Subcutaneous adipose tissue (tissue), 4 donors: ENCODE results near the gene AFF3. TPM values are rescaled to one million over a fixed set of nuclear protein-coding genes. Genes with fewer than 3 reads are reported as not detected.

Experiments used
- CTCF ChIP-seq: fragments of 450-650 bp; IDR thresholded peaks from one replicate; pipeline ENCODE4 v1.5.1; 2016; ENCODE audit warnings: low read depth, mild to moderate bottlenecking, control low read depth, antibody characterized with exemption, moderate library complexity
- total RNA-seq, 4 donors: library from RNA; depleted of rRNA; stranded (reverse); fragments of >200 nt; gene quantifications; one replicate each; pipeline ENCODE4 v1.1.0, GENCODE V29; 2016

AFF3 gene
- total RNA-seq, 4 donors from 2014 or later, result 2.5 to 6.2 (median 5.6) TPM

DNA sequence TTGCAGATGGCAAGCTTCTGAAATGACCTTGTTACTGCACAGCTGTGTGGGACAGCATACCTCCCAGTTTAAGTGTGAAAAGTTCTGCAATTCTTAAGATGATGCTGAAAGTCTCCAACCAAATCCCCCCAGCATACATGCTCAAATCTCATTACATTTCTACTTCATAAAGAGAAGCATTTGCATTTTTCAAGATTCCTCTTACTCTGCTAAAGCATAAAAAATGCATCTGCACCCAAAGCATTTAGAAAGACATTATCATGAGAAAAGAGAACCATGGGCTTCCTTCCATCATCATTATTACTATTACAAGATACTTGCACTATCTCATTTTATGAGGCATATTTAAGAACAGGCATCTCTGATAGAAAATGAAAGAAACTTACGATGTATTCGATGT lies 415.7 kb downstream of the AFF3 start:
- TF ChIP-seq CTCF, result no peak

- no peak for TF ChIP-seq CTCF
Measured at GRCh38 chr2:99725820-99726219, 416.6 kb downstream of the AFF3 start.

GRCh38 chr2:99722476-99722875 lies 419.9 kb downstream of the AFF3 start:
- TF ChIP-seq CTCF, result no peak

GRCh38 chr2:99719102-99719501 lies 423.3 kb downstream of the AFF3 start:
- TF ChIP-seq CTCF, result no peak

GRCh38 chr2:99715956-99716355 lies 426.4 kb downstream of the AFF3 start:
- TF ChIP-seq CTCF, result no peak

- TF ChIP-seq CTCF, result no peak
Measured at GRCh38 chr2:99714349-99714748, 428.0 kb downstream of the AFF3 start.

- TF ChIP-seq CTCF, result no peak
Measured at GRCh38 chr2:99711144-99711543, 431.2 kb downstream of the AFF3 start.
